Stomach (tissue), 9 donors: ENCODE measurements around the gene MX2. TPM values are rescaled to one million over a fixed set of nuclear protein-coding genes. Genes with fewer than 3 reads are reported as not detected.

Experiments
- DNase-seq, 2 donors: peaks; one replicate each; pipeline versions ENCODE4 v3.0.0 to v3.0.0-alpha.2; 2013 to 2019
- H3K27ac ChIP-seq, 5 donors: fragments of 200-600 bp in 4 of 5; sonication (generic) in 4 of 5; one replicate each; pipeline ENCODE4 v1.5.1; 2013 to 2019; ENCODE audit warnings: mild to moderate bottlenecking in 1 of 5, moderate library complexity in 1 of 5
- H3K27me3 ChIP-seq, 3 donors: fragments of 200-600 bp; sonication (generic); one replicate each; pipeline ENCODE4 v1.5.1; 2017 to 2019; ENCODE audit warnings: mixed run types in 1 of 3
- H3K36me3 ChIP-seq, 4 donors: fragments of 200-600 bp; sonication (generic); 1 replicate in 3 of 4; 2 replicates in 1 of 4; pipeline ENCODE4 v1.5.1; 2016 to 2019
- H3K4me1 ChIP-seq, 4 donors: fragments of 200-600 bp; sonication (generic); one replicate each; pipeline ENCODE4 v1.5.1; 2016 to 2019
- H3K4me3 ChIP-seq, 4 donors: fragments of 200-600 bp; sonication (generic) in 3 of 4; one replicate each; pipeline ENCODE4 v1.5.1; 2016 to 2019; ENCODE audit warnings: mild to moderate bottlenecking in 1 of 4
- H3K9me3 ChIP-seq, 4 donors: fragments of 200-600 bp; sonication (generic); one replicate each; pipeline ENCODE4 v1.5.1; 2016 to 2019
- EP300 ChIP-seq: sonication (generic); formaldehyde crosslinking; IDR thresholded peaks from one replicate; pipeline ENCODE4 v1.6.1; 2017; ENCODE audit warnings: antibody characterized with exemption
- POLR2A ChIP-seq, 4 donors: fragments of 450-650 bp; IDR thresholded peaks; one replicate each; pipeline ENCODE4 v1.6.1; 2016; ENCODE audit warnings: antibody characterized with exemption in 4 of 4, control low read depth in 2 of 4, mild to moderate bottlenecking in 1 of 4, moderate library complexity in 1 of 4
- POLR2AphosphoS5 ChIP-seq, 3 donors: sonication (generic); formaldehyde crosslinking; IDR thresholded peaks; one replicate each; pipeline ENCODE4 v1.6.1; 2016; ENCODE audit warnings: antibody characterized with exemption in 3 of 3
- WGBS, 5 donors: extraction: QIAGEN DNeasy Blood & Tissue Kit in 3 of 5; methylation state at CpG; one replicate each; pipeline versions ENCODE4 v1.1.5 to v1.1.7; 2013 to 2018; 5-methylcytosine and 5-hydroxymethylcytosine counted together
- intact Hi-C: fragments of 100-400 bp; cut with DNase I; formaldehyde crosslinking; loops from one replicate; pipeline ENCODE4 v1.15.1; 2023; ENCODE audit warnings: low total_unique reads
- polyA plus RNA-seq, 3 donors: library from polyadenylated mRNA; stranded (reverse); fragments of 200-250 nt; gene quantifications; one replicate each; pipeline ENCODE4 v1.2.3, GENCODE V29; 2013
- total RNA-seq, 5 donors: library from RNA; depleted of rRNA; stranded (reverse); fragments of >200 nt; gene quantifications; one replicate each; pipeline versions ENCODE4 v1.1.0 to v1.2.3, GENCODE V29; 2014 to 2016
- TF ChIP-seq, protein P1 (sequence below), 7 experiments: fragments of 450-650 bp in 4 of 7; fragments of 200-600 bp in 3 of 7; sonication (generic) in 3 of 7; IDR thresholded peaks; one replicate each; pipeline ENCODE4 v1.5.1; 2016 to 2019; ENCODE audit warnings: antibody characterized with exemption in 7 of 7, control low read depth in 2 of 7, mild to moderate bottlenecking in 1 of 7
- donor health status: healthy with polysubstance abuse.
- donor health status: Bipolar disorder and iron deficiency.
- donor health status: healthy.

The MX2 gene
- total and polyA plus RNA-seq, 8 donors: 5.0 to 85.8 (median 18.0) TPM

DNA sequence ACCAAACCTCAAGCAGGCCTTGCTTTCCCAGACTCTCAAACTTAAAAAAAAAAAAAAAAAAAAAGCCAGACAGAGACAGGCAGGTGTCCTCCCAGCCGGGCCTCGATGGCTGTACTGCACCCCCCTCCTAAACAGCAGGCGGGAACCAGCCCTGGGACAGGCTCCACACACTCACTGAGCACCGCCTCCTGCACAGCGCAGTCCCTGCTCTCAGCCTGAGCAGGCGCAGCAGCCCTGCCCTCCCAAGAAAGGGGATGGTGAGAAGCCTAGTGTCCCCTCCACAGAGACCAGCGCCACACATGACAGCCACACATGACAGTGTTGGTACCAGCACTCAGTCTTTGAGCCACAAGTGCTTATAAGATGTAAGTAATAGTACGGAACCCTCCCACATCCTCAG, 11.9 kb downstream of the MX2 start:
- intact Hi-C loops: no loop called here
- H3K9me3 ChIP-seq: no peaks in the 10 kb centered on the region
- WGBS, 5 donors: 86 to 95% (median 90%) methylated on average over 8 of the region's 8 CpGs
- no peak for TF ChIP-seq POLR2A (IDR thresholded peaks at IDR 0.05)
- TF ChIP-seq POLR2AphosphoS5 (IDR thresholded peaks at IDR 0.05): no peak
- TF ChIP-seq, protein P1, sequence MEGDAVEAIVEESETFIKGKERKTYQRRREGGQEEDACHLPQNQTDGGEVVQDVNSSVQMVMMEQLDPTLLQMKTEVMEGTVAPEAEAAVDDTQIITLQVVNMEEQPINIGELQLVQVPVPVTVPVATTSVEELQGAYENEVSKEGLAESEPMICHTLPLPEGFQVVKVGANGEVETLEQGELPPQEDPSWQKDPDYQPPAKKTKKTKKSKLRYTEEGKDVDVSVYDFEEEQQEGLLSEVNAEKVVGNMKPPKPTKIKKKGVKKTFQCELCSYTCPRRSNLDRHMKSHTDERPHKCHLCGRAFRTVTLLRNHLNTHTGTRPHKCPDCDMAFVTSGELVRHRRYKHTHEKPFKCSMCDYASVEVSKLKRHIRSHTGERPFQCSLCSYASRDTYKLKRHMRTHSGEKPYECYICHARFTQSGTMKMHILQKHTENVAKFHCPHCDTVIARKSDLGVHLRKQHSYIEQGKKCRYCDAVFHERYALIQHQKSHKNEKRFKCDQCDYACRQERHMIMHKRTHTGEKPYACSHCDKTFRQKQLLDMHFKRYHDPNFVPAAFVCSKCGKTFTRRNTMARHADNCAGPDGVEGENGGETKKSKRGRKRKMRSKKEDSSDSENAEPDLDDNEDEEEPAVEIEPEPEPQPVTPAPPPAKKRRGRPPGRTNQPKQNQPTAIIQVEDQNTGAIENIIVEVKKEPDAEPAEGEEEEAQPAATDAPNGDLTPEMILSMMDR (IDR thresholded peaks at IDR 0.05): no peak
- TF ChIP-seq EP300: no peak
- peaks cover 8 to 21% (median 12%) of the 10 kb centered on the region in 4 donors for H3K4me1 ChIP-seq
- no peak overlapping the region for H3K4me3 ChIP-seq
- DNase-seq: no peak
- H3K27ac ChIP-seq: no peak overlapping the region
- no peaks in the 10 kb centered on the region for H3K27me3 ChIP-seq
- peaks cover 0 to 22% (median 20%) of the 10 kb centered on the region in 4 donors for H3K36me3 ChIP-seq

DNA sequence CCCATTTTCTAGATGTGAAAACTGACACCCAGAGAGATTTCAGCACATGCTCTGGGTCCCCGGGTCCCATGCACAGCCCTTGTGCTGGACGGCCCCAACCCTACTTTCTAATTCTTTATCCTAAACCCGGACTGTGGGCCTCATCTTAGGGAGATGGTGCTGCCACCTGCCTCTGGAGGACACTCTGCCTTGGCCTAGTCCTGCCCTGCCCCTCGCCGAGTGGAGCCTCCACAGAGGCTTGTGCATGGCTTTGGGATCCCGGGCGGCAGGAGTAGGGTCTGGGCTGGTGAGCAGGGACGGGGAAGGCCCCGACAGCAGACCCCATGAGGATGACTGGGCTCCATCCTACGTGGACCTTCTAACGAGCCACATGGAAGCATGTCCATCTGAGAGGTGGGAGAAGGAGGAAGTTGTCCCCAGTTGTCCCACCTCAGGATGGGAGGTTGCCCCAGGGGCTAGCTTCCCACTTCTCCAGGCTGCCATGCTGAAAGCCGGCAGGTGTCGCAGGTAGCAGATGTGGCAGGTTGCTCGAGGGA, 12.4 kb downstream of the MX2 start:
- Histone ChIP-seq H3K4me3 (no peak overlapping the region), H3K4me1 (peaks cover 3 to 16% (median 9%) of the 10 kb centered on the region in 4 donors), H3K27me3 (no peaks in the 10 kb centered on the region), H3K36me3 (peaks cover 0 to 27% (median 25%) of the 10 kb centered on the region in 4 donors), H3K9me3 (no peaks in the 10 kb centered on the region), H3K27ac (no peak overlapping the region)
- no peak for DNase-seq
- 91 to 99% (median 97%) methylated on average over 6 to 14 of the region's 14 CpGs for WGBS, 5 donors
- TF ChIP-seq POLR2AphosphoS5 (IDR thresholded peaks at IDR 0.05) (no peak), POLR2A (IDR thresholded peaks at IDR 0.05) (no peak), EP300 (no peak)
- TF ChIP-seq, protein P1 (IDR thresholded peaks at IDR 0.05): no peak
- intact Hi-C loops: no loop called here

DNA sequence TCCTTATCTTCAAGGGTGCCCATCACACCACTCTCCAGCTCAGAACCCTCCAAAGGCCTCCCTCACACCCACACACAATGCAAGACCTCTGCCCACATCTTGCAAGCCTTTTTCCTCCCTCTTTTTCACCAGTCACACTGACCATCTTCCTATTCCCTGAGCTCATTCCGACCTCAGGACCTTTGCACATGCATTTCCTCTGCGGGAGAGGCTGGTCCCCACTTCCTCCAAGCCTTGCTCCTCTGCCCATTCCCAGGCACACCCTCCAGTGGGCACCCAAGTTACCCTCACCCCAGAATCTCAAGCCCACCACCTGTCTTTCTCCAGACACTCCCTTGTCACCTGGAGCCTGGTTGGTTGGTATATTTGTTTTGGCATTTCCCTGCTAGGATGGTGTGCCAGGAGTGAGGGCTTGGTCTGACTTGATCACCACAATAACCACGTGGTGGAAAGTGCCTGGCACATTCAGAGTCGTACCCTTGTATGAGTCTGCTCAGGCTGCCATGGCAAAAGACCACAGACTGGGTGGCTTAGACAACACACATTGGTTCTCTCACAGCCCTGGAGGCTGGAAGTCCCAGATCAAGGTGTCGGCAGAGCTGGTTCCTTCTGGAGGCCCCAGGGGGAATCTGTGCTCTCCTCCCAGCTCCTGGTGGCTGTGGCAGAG, 13.2 kb downstream of the MX2 start:
- Histone ChIP-seq H3K9me3 (no peaks in the 10 kb centered on the region), H3K27me3 (no peaks in the 10 kb centered on the region), H3K4me1 (peaks cover 0 to 9% (median 5%) of the 10 kb centered on the region in 4 donors), H3K4me3 (no peak overlapping the region), H3K36me3 (peaks cover 0 to 35% (median 33%) of the 10 kb centered on the region in 4 donors), H3K27ac (no peak overlapping the region)
- TF ChIP-seq, protein P1 (IDR thresholded peaks at IDR 0.05): no peak
- TF ChIP-seq EP300: no peak
- TF ChIP-seq POLR2AphosphoS5 (IDR thresholded peaks at IDR 0.05): no peak
- TF ChIP-seq POLR2A (IDR thresholded peaks at IDR 0.05): no peak
- WGBS, 5 donors: 56 to 68% (median 63%) methylated on average over 4 to 5 of the region's 5 CpGs
- no peak for DNase-seq
- intact Hi-C loops: no loop called here

DNA sequence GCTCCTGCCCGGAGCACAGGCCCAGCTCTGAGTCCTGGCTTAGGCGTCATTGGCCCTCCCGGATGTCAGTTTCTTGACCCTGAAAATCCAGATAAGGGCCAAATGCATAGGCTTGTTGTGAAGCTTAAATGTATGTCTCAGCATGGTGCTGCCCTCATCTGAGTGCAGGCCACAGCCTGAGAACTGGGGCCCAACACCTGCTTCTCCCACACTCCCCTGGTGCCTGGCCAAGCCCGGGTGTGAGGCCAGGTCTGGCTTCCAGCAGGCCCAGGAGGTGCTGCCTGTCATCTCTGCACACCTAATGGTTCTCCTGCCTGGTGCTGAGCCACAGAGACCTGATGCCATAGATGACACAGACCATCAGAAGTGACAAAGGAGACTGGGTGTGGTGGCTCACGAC, 14.0 kb downstream of the MX2 start:
- TF ChIP-seq, protein P1 (IDR thresholded peaks at IDR 0.05): no peak
- no peak for TF ChIP-seq POLR2AphosphoS5 (IDR thresholded peaks at IDR 0.05)
- TF ChIP-seq EP300: no peak
- no peak for TF ChIP-seq POLR2A (IDR thresholded peaks at IDR 0.05)

More for the DNA sequence above, 14.0 kb downstream of the MX2 start:
- H3K27me3 ChIP-seq: no peaks in the 10 kb centered on the region
- H3K27ac ChIP-seq: no peak overlapping the region
- H3K4me1 ChIP-seq: peaks cover 0 to 5% (median under 1%) of the 10 kb centered on the region in 4 donors
- H3K9me3 ChIP-seq: no peaks in the 10 kb centered on the region
- H3K4me3 ChIP-seq: no peak overlapping the region
- intact Hi-C loops: no loop called here
- H3K36me3 ChIP-seq: peaks cover 0 to 43% (median 41%) of the 10 kb centered on the region in 4 donors
- 68 to 80% (median 72%) methylated on average over 5 of the region's 5 CpGs for WGBS, 5 donors
- DNase-seq: no peak
